HL-60 (cell line): Measurements from ENCODE around the gene AIF1L.
A peak's percentile ranks its signal among the peaks of the same experiment; 100 is the strongest.

Source experiments
- DNase-seq, 2 experiments: peaks; one replicate each; pipeline ENCODE4 v3.0.0-alpha.2; 2010 to 2020; ENCODE audit warnings: low read depth in 1 of 2, low spot score in 1 of 2
- H3K27ac ChIP-seq: fragments of 250-450 bp; sonication (Bioruptor Pico); replicated peaks from 2 replicates; pipeline ENCODE4 v1.5.1; 2020; ENCODE audit warnings: mild to moderate bottlenecking, moderate library complexity
- H3K27me3 ChIP-seq: fragments of 250-450 bp; sonication (Bioruptor Pico); 2 replicates; pipeline ENCODE4 v1.5.1; 2021; ENCODE audit warnings: mild to moderate bottlenecking, moderate library complexity; ENCODE audit not compliant: insufficient read depth, poor library complexity, severe bottlenecking
- H3K4me3 ChIP-seq: replicated peaks from 2 replicates; pipeline ENCODE4 v1.5.1; 2011; ENCODE audit warnings: mild to moderate bottlenecking, control low read depth, low read length; ENCODE audit not compliant: insufficient read depth
- GABPA ChIP-seq: IDR thresholded peaks from 2 replicates; pipeline ENCODE4 v1.6.1; 2012; ENCODE audit warnings: low read depth
- POLR2AphosphoS5 ChIP-seq: IDR thresholded peaks from 2 replicates; pipeline ENCODE4 v1.6.1; 2012; ENCODE audit warnings: low read depth
- SPI1 ChIP-seq: IDR thresholded peaks from 2 replicates; pipeline ENCODE4 v1.6.1; 2012; ENCODE audit warnings: low read depth, mild to moderate bottlenecking, borderline replicate concordance
- TF ChIP-seq, protein P1 (sequence below): IDR thresholded peaks from one replicate; pipeline ENCODE4 v1.5.1; 2011; ENCODE audit warnings: low read length, control low read depth, inconsistent platforms; ENCODE audit not compliant: insufficient read depth
- TF ChIP-seq, protein P2 (sequence below): IDR thresholded peaks from 2 replicates; pipeline ENCODE4 v1.6.1; 2012; ENCODE audit warnings: low read depth; ENCODE audit not compliant: insufficient replicate concordance

The AIF1L gene

DNA sequence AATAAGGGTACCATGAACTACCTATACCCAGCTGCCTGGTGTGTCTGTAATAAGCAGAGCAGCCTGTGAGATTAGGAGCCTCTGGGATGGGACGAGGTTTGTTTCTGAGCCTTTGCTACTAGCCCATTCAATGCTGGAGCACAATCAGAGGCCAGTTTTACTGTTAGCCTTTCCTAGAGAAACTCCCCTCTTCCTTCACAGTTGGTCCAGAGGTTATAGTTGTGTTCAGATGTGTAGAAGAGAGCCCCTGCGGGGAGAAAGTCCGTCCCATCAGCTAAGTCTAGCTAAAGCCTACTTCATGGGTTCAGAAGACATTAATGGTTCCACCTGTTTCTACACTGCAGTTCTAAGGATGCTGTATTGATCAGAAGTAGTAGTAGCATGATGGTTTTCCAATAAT is 45.8 kb downstream of the AIF1L start:
- H3K27ac ChIP-seq = no peak overlapping the region
- no peak for DNase-seq

DNA sequence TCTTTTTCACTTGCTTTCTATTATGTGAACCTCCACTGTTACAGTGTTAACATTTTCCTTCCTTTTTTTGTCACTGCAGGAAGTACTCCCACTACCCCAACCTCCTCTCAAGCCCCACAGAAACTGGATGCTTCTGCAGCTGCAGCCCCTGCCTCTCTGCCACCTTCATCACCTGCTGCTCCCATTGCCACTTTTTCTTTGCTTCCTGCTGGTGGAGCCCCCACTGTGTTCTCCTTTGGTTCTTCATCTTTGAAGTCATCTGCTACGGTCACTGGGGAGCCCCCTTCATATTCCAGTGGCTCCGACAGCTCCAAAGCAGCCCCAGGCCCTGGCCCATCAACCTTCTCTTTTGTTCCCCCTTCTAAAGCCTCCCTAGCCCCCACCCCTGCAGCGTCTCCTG is 47.9 kb downstream of the AIF1L start:
- no peak overlapping the region for H3K27ac ChIP-seq
- TF ChIP-seq, protein P1, sequence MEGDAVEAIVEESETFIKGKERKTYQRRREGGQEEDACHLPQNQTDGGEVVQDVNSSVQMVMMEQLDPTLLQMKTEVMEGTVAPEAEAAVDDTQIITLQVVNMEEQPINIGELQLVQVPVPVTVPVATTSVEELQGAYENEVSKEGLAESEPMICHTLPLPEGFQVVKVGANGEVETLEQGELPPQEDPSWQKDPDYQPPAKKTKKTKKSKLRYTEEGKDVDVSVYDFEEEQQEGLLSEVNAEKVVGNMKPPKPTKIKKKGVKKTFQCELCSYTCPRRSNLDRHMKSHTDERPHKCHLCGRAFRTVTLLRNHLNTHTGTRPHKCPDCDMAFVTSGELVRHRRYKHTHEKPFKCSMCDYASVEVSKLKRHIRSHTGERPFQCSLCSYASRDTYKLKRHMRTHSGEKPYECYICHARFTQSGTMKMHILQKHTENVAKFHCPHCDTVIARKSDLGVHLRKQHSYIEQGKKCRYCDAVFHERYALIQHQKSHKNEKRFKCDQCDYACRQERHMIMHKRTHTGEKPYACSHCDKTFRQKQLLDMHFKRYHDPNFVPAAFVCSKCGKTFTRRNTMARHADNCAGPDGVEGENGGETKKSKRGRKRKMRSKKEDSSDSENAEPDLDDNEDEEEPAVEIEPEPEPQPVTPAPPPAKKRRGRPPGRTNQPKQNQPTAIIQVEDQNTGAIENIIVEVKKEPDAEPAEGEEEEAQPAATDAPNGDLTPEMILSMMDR = no peak
- TF ChIP-seq POLR2AphosphoS5 = no peak
- no peak for TF ChIP-seq SPI1
- TF ChIP-seq, protein P2, sequence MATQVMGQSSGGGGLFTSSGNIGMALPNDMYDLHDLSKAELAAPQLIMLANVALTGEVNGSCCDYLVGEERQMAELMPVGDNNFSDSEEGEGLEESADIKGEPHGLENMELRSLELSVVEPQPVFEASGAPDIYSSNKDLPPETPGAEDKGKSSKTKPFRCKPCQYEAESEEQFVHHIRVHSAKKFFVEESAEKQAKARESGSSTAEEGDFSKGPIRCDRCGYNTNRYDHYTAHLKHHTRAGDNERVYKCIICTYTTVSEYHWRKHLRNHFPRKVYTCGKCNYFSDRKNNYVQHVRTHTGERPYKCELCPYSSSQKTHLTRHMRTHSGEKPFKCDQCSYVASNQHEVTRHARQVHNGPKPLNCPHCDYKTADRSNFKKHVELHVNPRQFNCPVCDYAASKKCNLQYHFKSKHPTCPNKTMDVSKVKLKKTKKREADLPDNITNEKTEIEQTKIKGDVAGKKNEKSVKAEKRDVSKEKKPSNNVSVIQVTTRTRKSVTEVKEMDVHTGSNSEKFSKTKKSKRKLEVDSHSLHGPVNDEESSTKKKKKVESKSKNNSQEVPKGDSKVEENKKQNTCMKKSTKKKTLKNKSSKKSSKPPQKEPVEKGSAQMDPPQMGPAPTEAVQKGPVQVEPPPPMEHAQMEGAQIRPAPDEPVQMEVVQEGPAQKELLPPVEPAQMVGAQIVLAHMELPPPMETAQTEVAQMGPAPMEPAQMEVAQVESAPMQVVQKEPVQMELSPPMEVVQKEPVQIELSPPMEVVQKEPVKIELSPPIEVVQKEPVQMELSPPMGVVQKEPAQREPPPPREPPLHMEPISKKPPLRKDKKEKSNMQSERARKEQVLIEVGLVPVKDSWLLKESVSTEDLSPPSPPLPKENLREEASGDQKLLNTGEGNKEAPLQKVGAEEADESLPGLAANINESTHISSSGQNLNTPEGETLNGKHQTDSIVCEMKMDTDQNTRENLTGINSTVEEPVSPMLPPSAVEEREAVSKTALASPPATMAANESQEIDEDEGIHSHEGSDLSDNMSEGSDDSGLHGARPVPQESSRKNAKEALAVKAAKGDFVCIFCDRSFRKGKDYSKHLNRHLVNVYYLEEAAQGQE = no peak
- TF ChIP-seq GABPA = no peak
- DNase-seq = peak in 1 of 2 experiments; percentile 11
- no peaks in the 10 kb centered on the region for H3K27me3 ChIP-seq
- H3K4me3 ChIP-seq = no peak overlapping the region

More for the DNA sequence above, 45.8 kb downstream of the AIF1L start:
- TF ChIP-seq GABPA = no peak
- TF ChIP-seq SPI1 = no peak
- no peak for TF ChIP-seq POLR2AphosphoS5
- TF ChIP-seq, protein P2 = no peak
- TF ChIP-seq, protein P1 = no peak
- Histone ChIP-seq H3K4me3 (no peak overlapping the region), H3K27me3 (no peaks in the 10 kb centered on the region)

DNA sequence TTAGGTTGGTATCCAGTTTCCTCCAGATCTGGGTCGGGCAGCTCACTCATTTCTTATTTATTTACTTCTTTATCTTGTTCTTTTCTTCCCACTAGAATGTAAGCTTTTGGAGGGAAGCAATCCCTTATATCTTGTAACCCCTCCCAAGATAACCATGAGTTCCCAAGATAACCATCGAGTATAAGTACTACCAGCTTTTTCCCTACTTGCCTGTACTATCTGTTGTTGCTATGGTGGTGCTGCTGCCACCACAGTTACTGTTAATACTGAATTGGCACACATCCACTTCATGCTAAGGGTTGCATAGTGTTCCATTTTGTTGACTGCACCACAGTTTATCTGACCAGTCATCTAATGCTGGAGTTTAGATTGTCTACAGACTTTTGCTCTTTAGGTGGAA is 48.9 kb downstream of the AIF1L start:
- H3K27me3 ChIP-seq = no peaks in the 10 kb centered on the region
- no peak for TF ChIP-seq GABPA
- no peak for TF ChIP-seq POLR2AphosphoS5
- TF ChIP-seq SPI1 = no peak
- TF ChIP-seq, protein P2 = no peak
- H3K4me3 ChIP-seq = no peak overlapping the region
- H3K27ac ChIP-seq = no peak overlapping the region
- DNase-seq = no peak

DNA sequence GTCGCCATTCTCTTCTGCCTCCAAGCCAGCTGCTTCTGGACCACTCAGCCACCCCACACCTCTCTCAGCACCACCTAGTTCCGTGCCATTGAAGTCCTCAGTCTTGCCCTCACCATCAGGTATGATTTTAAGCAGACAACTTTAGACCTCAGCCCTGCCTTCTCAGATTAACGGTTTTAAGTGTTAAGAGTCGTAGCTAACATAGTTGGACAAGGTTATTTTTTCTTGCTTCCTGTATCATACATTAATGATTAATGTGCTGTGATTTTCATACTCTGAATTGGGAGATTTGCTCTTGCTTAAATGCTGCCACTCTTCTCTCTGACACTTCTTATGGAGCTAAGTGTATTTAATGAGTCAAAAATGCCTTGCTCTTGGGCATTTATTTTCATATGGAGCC is 49.9 kb downstream of the AIF1L start:
- TF ChIP-seq, protein P1 = no peak
- TF ChIP-seq SPI1 (no peak), POLR2AphosphoS5 (no peak), GABPA (no peak)
- TF ChIP-seq, protein P2 = no peak
- H3K27ac ChIP-seq = no peak overlapping the region
- no peak for DNase-seq
- H3K27me3 ChIP-seq = no peaks in the 10 kb centered on the region
- H3K4me3 ChIP-seq = no peak overlapping the region
